Lung (tissue), 12 donors: ENCODE data around the gene ZNRF2. TPM values are rescaled to one million over a fixed set of nuclear protein-coding genes. Genes with fewer than 3 reads are reported as not detected.

Experiments
- ATAC-seq: fragments of 200-7000 bp; cut with Tn5 transposase; one replicate; pipeline ENCODE4 v1.9.1; 2020; ENCODE audit warnings: moderate number of reproducible peaks; ENCODE audit not compliant: insufficient read depth, low FRiP score
- DNase-seq, 3 donors: peaks; one replicate each; pipeline ENCODE4 v3.0.0-alpha.2; 2013 to 2017
- H3K27ac ChIP-seq, 2 donors: one replicate each; pipeline ENCODE4 v1.5.1; 2013; ENCODE audit warnings: mild to moderate bottlenecking in 2 of 2, moderate library complexity in 2 of 2, control low read depth in 1 of 2, inconsistent platforms in 1 of 2, low read depth in 1 of 2, low read length in 1 of 2
- H3K27me3 ChIP-seq, 3 donors: one replicate each; pipeline ENCODE4 v1.5.1; 2013; ENCODE audit warnings: low read length in 2 of 3; ENCODE audit not compliant: control insufficient read depth in 3 of 3, insufficient read depth in 3 of 3
- H3K36me3 ChIP-seq, 4 donors: one replicate each; pipeline ENCODE4 v1.5.1; 2013; ENCODE audit warnings: low read length in 4 of 4, mild to moderate bottlenecking in 1 of 4, moderate library complexity in 1 of 4; ENCODE audit not compliant: control insufficient read depth in 4 of 4, insufficient read depth in 4 of 4
- H3K4me1 ChIP-seq, 5 donors: one replicate each; pipeline ENCODE4 v1.5.1; 2013; ENCODE audit warnings: low read length in 5 of 5, mild to moderate bottlenecking in 2 of 5, moderate library complexity in 1 of 5; ENCODE audit not compliant: control insufficient read depth in 5 of 5, insufficient read depth in 5 of 5
- H3K4me3 ChIP-seq: one replicate; pipeline ENCODE4 v1.5.1; 2013; ENCODE audit warnings: mild to moderate bottlenecking, control low read depth, moderate library complexity
- H3K9ac ChIP-seq, 2 donors: one replicate each; pipeline ENCODE4 v1.5.1; 2013; ENCODE audit warnings: low read length in 2 of 2, control low read depth in 1 of 2; ENCODE audit not compliant: insufficient read depth in 1 of 2
- H3K9me3 ChIP-seq, 4 donors: one replicate each; pipeline ENCODE4 v1.5.1; 2013; ENCODE audit warnings: low read length in 3 of 4, mild to moderate bottlenecking in 1 of 4, moderate library complexity in 1 of 4; ENCODE audit not compliant: control insufficient read depth in 4 of 4, insufficient read depth in 3 of 4
- WGBS, 2 donors: extraction: QIAGEN DNeasy Blood & Tissue Kit; methylation state at CpG; one replicate each; pipeline ENCODE4 v1.1.7; 2013; 5-methylcytosine and 5-hydroxymethylcytosine counted together
- polyA plus RNA-seq, 2 donors: library from polyadenylated mRNA; stranded (reverse); fragments of 200-250 nt; gene quantifications; one replicate each; pipeline ENCODE4 v1.2.1, GENCODE V29; 2013
- total RNA-seq, 2 donors: library from RNA; depleted of rRNA in 1 of 2; stranded (reverse); fragments of >200 nt in 1 of 2; gene quantifications; one replicate each; pipeline ENCODE4 v1.2.1, GENCODE V29; 2014 to 2021
- TF ChIP-seq, protein P1 (sequence below): IDR thresholded peaks from 2 replicates; pipeline ENCODE4 v1.5.1; 2012; ENCODE audit warnings: mild to moderate bottlenecking; ENCODE audit errors: control extremely low read depth, extremely low read depth
- donor health status: control.
- donor health status: control.
- donor health status: Bipolar disorder and iron deficiency.
- donor health status: healthy.
- donor health status: DM: yes; HTN: yes; CAD: no.

The ZNRF2 gene
- total and polyA plus RNA-seq, 4 donors = 5.9 to 27.6 (median 15.4) TPM

DNA sequence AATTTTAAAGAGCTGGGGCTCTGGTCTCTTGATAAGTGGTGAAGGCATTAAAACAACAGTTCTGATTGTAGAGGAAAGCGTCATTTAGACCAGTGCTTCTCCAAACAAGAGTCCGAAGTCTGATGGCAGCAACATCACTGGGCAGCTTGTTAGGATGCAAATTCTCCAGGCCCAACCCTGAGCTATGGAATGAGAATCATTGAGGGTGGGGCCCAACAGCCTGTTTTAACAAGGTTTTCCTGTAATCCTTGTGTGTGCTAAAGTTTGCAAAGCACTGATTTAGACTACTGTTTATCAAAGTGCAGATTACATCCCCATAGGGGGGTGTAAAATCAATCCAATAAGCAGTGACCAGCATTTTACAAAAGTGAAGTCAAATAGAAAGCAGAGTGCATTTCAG is 2.6 kb upstream of the ZNRF2 start:
- TF ChIP-seq, protein P1, sequence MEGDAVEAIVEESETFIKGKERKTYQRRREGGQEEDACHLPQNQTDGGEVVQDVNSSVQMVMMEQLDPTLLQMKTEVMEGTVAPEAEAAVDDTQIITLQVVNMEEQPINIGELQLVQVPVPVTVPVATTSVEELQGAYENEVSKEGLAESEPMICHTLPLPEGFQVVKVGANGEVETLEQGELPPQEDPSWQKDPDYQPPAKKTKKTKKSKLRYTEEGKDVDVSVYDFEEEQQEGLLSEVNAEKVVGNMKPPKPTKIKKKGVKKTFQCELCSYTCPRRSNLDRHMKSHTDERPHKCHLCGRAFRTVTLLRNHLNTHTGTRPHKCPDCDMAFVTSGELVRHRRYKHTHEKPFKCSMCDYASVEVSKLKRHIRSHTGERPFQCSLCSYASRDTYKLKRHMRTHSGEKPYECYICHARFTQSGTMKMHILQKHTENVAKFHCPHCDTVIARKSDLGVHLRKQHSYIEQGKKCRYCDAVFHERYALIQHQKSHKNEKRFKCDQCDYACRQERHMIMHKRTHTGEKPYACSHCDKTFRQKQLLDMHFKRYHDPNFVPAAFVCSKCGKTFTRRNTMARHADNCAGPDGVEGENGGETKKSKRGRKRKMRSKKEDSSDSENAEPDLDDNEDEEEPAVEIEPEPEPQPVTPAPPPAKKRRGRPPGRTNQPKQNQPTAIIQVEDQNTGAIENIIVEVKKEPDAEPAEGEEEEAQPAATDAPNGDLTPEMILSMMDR = no peak
- Histone ChIP-seq H3K4me3 (no peak overlapping the region), H3K27ac (no peak overlapping the region), H3K36me3 (no peaks in the 10 kb centered on the region), H3K9me3 (no peaks in the 10 kb centered on the region), H3K9ac (no peak overlapping the region), H3K27me3 (no peaks in the 10 kb centered on the region), H3K4me1 (peaks cover 0 to 10% (median 0%) of the 10 kb centered on the region in 5 donors)
- 80 to 96% methylated on average over 2 of the region's 2 CpGs for WGBS, 2 donors
- no peak for ATAC-seq
- no peak for DNase-seq

DNA sequence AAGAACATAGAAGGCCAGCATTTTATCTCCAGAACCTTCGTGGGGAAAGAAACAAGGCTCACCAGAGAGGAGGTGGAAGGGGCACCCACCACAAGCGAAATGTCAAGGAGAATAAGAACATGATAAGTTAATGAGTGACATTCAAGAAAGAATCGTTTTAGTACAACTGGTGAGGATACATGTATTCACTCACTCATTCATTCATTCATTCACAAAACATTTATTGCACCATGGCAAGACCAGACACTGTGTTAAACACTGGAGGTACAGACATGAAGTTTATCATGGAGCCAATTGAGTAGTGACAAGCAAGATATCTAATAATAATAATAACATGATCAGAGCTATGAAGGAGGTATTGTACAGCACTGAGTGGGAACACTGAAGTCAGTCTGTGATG is 1.7 kb upstream of the ZNRF2 start:
- Histone ChIP-seq H3K4me3 (no peak overlapping the region), H3K27ac (no peak overlapping the region), H3K9ac (no peak overlapping the region), H3K36me3 (no peaks in the 10 kb centered on the region), H3K27me3 (no peaks in the 10 kb centered on the region), H3K4me1 (peaks cover 0 to 10% (median 0%) of the 10 kb centered on the region in 5 donors), H3K9me3 (no peaks in the 10 kb centered on the region)
- DNase-seq (no peak), ATAC-seq (no peak)
- WGBS, 2 donors = 85 to 96% methylated on average over 3 of the region's 3 CpGs
- TF ChIP-seq, protein P1 = no peak

DNA sequence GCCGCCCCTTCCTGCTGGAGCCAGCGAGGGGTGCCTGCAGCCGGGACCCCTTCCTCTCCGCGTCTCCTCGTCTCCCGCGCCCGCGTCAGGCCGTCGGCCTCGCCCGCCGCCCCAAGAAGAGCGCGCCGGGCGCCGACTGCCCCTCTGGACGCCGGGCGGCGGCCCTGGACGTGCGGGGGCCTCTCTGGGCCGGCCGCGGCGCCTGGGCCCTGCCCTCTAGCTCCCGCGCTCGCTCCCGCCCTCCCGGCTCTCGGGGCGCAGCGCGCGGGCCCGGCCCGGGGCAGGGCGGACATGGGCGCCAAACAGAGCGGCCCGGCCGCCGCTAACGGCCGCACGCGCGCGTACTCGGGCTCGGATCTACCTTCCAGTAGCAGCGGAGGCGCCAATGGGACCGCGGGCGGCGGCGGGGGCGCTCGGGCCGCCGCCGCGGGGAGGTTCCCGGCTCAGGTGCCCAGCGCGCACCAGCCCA is 704 bp downstream of the ZNRF2 start:
- peak overlapping the region in 1 of 2 donors; percentile 33 for H3K9ac ChIP-seq
- peak overlapping the region; percentile 84 for H3K4me3 ChIP-seq
- peak; percentile 29 for ATAC-seq
- peak overlapping the region; percentile 100 for H3K27ac ChIP-seq
- H3K4me1 ChIP-seq = peaks cover 0 to 3% (median 0%) of the 10 kb centered on the region in 5 donors
- H3K9me3 ChIP-seq = no peaks in the 10 kb centered on the region
- TF ChIP-seq, protein P1 = no peak
- 0% methylated on average over 72 of the region's 72 CpGs; no CpG with 5 or more reads in 1 of the 2 donors for WGBS, 2 donors
- DNase-seq = peak in 2 of 3 donors; percentile 50 to 52
- H3K27me3 ChIP-seq = no peaks in the 10 kb centered on the region
- H3K36me3 ChIP-seq = no peaks in the 10 kb centered on the region
